ENCODE measurements around the gene LLPH.

GRCh38 chr12:66092559-66093269 lies 37.8 kb downstream of the LLPH start:
- TF ChIP-seq CTCF (IDR thresholded peaks at IDR 0.05) (no peak), EZH2phosphoT487 (IDR thresholded peaks at IDR 0.05) (no peak), EZH2 (IDR thresholded peaks at IDR 0.05) (no peak)

Measured in neural progenitor cell (in vitro differentiated cells).